Measurements from ENCODE around the gene MTF2. TPM values are rescaled to one million over a fixed set of nuclear protein-coding genes. Genes with fewer than 3 reads are reported as not detected.

MTF2 gene
- total and polyA plus RNA-seq, 2 experiments from 2014 or later = 82.1 to 133 TPM

DNA sequence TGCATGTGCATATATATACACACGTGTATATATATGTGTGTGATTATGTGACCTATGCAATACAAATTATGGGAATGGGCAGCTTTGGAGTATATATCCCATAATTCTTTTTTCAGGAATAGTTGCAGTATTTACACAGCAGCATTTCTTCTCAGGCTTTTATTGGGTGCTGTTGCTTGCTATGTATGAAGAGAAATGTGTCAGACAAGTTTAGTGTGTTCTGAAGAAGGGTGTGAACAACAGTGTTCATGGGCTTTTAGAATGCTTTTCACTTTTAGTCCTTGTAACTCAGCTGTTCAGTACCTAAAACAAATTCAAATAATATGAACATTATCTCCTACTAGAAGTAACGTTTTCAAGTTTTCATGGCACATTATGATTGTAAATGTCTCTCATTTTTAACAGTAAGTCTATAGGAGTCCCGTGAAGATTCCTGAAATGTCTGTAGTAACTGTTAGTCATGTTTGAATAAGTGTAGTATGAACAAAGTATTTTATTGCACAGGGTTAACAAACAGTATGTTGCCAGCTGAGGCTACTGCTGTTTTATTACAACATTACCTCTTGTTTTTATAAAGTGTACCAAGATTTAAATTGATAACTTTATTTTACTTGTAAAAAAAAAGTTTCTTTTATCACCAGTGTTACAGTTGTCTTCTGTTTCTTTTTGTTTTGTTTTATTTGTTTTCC lies 58.7 kb downstream of the MTF2 start:
- Mint-ChIP-seq H3K36me3 (ENCODE audit: low read depth) (peaks cover 73% of the 10 kb centered on the region), H3K4me3 (no peak overlapping the region), H3K27ac (no peak overlapping the region), H3K27me3 (ENCODE audit: insufficient read depth, low read depth, poor library complexity) (no peaks in the 10 kb centered on the region), H3K9me3 (no peaks in the 10 kb centered on the region), H3K4me1 (no peaks in the 10 kb centered on the region)
- Histone ChIP-seq H3K9me2 (ENCODE audit: insufficient read depth) (no peaks in the 10 kb centered on the region), H3K4me1 (ENCODE audit: insufficient read depth) (no peaks in the 10 kb centered on the region), H3K4me3 (no peak overlapping the region), H3K27me3 (ENCODE audit: insufficient read depth) (no peaks in the 10 kb centered on the region), H3K36me3 (ENCODE audit: insufficient read depth) (peaks cover 58% of the 10 kb centered on the region), H3F3A (replicated peaks; ENCODE audit: low read depth) (no peaks in the 10 kb centered on the region; the same call in 1 of the 2 replicates), H4K20me1 (replicated peaks; ENCODE audit: insufficient read depth) (peaks cover 11% of the 10 kb centered on the region; the same call in 1 of the 2 replicates), H3K27ac (ENCODE audit: low read depth) (no peak overlapping the region), H3K79me2 (replicated peaks; ENCODE audit: insufficient read depth) (peaks cover 9% of the 10 kb centered on the region), H3K4me2 (no peak overlapping the region), H2AFZ (no peak overlapping the region)
- no peak for ATAC-seq
- TF ChIP-seq, protein P1, sequence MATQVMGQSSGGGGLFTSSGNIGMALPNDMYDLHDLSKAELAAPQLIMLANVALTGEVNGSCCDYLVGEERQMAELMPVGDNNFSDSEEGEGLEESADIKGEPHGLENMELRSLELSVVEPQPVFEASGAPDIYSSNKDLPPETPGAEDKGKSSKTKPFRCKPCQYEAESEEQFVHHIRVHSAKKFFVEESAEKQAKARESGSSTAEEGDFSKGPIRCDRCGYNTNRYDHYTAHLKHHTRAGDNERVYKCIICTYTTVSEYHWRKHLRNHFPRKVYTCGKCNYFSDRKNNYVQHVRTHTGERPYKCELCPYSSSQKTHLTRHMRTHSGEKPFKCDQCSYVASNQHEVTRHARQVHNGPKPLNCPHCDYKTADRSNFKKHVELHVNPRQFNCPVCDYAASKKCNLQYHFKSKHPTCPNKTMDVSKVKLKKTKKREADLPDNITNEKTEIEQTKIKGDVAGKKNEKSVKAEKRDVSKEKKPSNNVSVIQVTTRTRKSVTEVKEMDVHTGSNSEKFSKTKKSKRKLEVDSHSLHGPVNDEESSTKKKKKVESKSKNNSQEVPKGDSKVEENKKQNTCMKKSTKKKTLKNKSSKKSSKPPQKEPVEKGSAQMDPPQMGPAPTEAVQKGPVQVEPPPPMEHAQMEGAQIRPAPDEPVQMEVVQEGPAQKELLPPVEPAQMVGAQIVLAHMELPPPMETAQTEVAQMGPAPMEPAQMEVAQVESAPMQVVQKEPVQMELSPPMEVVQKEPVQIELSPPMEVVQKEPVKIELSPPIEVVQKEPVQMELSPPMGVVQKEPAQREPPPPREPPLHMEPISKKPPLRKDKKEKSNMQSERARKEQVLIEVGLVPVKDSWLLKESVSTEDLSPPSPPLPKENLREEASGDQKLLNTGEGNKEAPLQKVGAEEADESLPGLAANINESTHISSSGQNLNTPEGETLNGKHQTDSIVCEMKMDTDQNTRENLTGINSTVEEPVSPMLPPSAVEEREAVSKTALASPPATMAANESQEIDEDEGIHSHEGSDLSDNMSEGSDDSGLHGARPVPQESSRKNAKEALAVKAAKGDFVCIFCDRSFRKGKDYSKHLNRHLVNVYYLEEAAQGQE (IDR thresholded peaks at IDR 0.05; ENCODE audit: unreplicated experiment) = no peak
- TF ChIP-seq ZNF114 (CRISPR knock-in tag; IDR thresholded peaks at IDR 0.05) (no peak), JUNB (IDR thresholded peaks at IDR 0.05; ENCODE audit: unreplicated experiment) (no peak), EZH2phosphoT487 (IDR thresholded peaks at IDR 0.05; ENCODE audit: unreplicated experiment) (no peak), ZNF331 (CRISPR knock-in tag; IDR thresholded peaks at IDR 0.05; ENCODE audit: low read depth) (no peak), POLR2AphosphoS5 (IDR thresholded peaks at IDR 0.05; ENCODE audit: low read depth) (no peak), STAT1 (IDR thresholded peaks at IDR 0.05; ENCODE audit: unreplicated experiment) (no peak), EZH2 (IDR thresholded peaks at IDR 0.05; ENCODE audit: low read depth, unreplicated experiment) (no peak), NANOG (IDR thresholded peaks at IDR 0.05; ENCODE audit: borderline replicate concordance) (no peak), CREB1 (CRISPR knock-in tag; IDR thresholded peaks at IDR 0.05; ENCODE audit: low read depth) (no peak)
- TF ChIP-seq, protein P2, sequence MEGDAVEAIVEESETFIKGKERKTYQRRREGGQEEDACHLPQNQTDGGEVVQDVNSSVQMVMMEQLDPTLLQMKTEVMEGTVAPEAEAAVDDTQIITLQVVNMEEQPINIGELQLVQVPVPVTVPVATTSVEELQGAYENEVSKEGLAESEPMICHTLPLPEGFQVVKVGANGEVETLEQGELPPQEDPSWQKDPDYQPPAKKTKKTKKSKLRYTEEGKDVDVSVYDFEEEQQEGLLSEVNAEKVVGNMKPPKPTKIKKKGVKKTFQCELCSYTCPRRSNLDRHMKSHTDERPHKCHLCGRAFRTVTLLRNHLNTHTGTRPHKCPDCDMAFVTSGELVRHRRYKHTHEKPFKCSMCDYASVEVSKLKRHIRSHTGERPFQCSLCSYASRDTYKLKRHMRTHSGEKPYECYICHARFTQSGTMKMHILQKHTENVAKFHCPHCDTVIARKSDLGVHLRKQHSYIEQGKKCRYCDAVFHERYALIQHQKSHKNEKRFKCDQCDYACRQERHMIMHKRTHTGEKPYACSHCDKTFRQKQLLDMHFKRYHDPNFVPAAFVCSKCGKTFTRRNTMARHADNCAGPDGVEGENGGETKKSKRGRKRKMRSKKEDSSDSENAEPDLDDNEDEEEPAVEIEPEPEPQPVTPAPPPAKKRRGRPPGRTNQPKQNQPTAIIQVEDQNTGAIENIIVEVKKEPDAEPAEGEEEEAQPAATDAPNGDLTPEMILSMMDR (conservative IDR thresholded peaks at IDR 0.05; ENCODE audit: low read depth in 2 of 2) = no peak
- TF ChIP-seq, protein P3, sequence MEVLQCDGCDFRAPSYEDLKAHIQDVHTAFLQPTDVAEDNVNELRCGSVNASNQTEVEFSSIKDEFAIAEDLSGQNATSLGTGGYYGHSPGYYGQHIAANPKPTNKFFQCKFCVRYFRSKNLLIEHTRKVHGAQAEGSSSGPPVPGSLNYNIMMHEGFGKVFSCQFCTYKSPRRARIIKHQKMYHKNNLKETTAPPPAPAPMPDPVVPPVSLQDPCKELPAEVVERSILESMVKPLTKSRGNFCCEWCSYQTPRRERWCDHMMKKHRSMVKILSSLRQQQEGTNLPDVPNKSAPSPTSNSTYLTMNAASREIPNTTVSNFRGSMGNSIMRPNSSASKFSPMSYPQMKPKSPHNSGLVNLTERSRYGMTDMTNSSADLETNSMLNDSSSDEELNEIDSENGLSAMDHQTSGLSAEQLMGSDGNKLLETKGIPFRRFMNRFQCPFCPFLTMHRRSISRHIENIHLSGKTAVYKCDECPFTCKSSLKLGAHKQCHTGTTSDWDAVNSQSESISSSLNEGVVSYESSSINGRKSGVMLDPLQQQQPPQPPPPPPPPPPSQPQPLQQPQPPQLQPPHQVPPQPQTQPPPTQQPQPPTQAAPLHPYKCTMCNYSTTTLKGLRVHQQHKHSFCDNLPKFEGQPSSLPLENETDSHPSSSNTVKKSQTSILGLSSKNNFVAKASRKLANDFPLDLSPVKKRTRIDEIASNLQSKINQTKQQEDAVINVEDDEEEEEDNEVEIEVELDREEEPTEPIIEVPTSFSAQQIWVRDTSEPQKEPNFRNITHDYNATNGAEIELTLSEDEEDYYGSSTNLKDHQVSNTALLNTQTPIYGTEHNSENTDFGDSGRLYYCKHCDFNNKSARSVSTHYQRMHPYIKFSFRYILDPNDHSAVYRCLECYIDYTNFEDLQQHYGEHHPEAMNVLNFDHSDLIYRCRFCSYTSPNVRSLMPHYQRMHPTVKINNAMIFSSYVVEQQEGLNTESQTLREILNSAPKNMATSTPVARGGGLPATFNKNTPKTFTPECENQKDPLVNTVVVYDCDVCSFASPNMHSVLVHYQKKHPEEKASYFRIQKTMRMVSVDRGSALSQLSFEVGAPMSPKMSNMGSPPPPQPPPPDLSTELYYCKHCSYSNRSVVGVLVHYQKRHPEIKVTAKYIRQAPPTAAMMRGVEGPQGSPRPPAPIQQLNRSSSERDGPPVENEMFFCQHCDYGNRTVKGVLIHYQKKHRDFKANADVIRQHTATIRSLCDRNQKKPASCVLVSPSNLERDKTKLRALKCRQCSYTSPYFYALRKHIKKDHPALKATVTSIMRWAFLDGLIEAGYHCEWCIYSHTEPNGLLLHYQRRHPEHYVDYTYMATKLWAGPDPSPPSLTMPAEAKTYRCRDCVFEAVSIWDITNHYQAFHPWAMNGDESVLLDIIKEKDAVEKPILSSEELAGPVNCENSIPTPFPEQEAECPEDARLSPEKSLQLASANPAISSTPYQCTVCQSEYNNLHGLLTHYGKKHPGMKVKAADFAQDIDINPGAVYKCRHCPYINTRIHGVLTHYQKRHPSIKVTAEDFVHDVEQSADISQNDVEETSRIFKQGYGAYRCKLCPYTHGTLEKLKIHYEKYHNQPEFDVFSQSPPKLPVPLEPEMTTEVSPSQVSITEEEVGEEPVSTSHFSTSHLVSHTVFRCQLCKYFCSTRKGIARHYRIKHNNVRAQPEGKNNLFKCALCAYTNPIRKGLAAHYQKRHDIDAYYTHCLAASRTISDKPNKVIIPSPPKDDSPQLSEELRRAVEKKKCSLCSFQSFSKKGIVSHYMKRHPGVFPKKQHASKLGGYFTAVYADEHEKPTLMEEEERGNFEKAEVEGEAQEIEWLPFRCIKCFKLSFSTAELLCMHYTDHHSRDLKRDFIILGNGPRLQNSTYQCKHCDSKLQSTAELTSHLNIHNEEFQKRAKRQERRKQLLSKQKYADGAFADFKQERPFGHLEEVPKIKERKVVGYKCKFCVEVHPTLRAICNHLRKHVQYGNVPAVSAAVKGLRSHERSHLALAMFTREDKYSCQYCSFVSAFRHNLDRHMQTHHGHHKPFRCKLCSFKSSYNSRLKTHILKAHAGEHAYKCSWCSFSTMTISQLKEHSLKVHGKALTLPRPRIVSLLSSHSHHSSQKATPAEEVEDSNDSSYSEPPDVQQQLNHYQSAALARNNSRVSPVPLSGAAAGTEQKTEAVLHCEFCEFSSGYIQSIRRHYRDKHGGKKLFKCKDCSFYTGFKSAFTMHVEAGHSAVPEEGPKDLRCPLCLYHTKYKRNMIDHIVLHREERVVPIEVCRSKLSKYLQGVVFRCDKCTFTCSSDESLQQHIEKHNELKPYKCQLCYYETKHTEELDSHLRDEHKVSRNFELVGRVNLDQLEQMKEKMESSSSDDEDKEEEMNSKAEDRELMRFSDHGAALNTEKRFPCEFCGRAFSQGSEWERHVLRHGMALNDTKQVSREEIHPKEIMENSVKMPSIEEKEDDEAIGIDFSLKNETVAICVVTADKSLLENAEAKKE (CRISPR knock-in tag; IDR thresholded peaks at IDR 0.05) = no peak
- TF ChIP-seq, protein P4, sequence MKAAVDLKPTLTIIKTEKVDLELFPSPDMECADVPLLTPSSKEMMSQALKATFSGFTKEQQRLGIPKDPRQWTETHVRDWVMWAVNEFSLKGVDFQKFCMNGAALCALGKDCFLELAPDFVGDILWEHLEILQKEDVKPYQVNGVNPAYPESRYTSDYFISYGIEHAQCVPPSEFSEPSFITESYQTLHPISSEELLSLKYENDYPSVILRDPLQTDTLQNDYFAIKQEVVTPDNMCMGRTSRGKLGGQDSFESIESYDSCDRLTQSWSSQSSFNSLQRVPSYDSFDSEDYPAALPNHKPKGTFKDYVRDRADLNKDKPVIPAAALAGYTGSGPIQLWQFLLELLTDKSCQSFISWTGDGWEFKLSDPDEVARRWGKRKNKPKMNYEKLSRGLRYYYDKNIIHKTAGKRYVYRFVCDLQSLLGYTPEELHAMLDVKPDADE (IDR thresholded peaks at IDR 0.05) = no peak
- no peak for DNase-seq (ENCODE audit: low spot score)
